Prostate gland (tissue), 2 donors: Measurements from ENCODE around the gene PHETA1.

ENCODE experiments used
- CTCF ChIP-seq, 4 experiments: fragments of 200-600 bp in 2 of 4; fragments of 450-650 bp in 2 of 4; sonication (generic) in 2 of 4; IDR thresholded peaks; 1 replicate in 3 of 4; 2 replicates in 1 of 4; pipeline ENCODE4 v1.5.1; 2016 to 2019; ENCODE audit warnings: antibody characterized with exemption in 4 of 4, mild to moderate bottlenecking in 2 of 4, moderate library complexity in 2 of 4
- POLR2A ChIP-seq: fragments of 450-650 bp; IDR thresholded peaks from one replicate; pipeline ENCODE4 v1.6.1; 2016; ENCODE audit warnings: antibody characterized with exemption, mild to moderate bottlenecking
- POLR2AphosphoS5 ChIP-seq: sonication (generic); formaldehyde crosslinking; IDR thresholded peaks from one replicate; pipeline ENCODE4 v1.6.1; 2017; ENCODE audit warnings: antibody characterized with exemption

GRCh38 chr12:111379942-111380554 lies 11.2 kb upstream of the PHETA1 start:
- TF ChIP-seq CTCF (IDR thresholded peaks at IDR 0.05) (no peak), POLR2A (no peak), POLR2AphosphoS5 (no peak)
